ENCODE measurements around the gene NET1. TPM values are rescaled to one million over a fixed set of nuclear protein-coding genes. Genes with fewer than 3 reads are reported as not detected.
"Not testable (repeated sequence)": the region's sequence is repeated elsewhere in the genome, so short reads cannot be mapped to it uniquely, and the experiment has no call there.

Gene NET1
- total RNA-seq, 2 experiments from 2014 or later = 25.3 to 25.6 TPM

- intact Hi-C loops (cut with micrococcal nuclease) = no loop called here
- ChIA-PET CTCF (interaction anchor here (1.1 to 1.2 kb wide), 2 partner anchors 218 to 219 kb away, joined by 3 read pairs; no protein-coding TSS in a partner anchor), POLR2A (no interaction called here)
- no peak for DNase-seq
- no peaks in the 10 kb centered on the region for H3K36me3 Mint-ChIP-seq
- no peak within 1 kb of the TSS for H3K27ac Mint-ChIP-seq
- H3K27me3 Mint-ChIP-seq = peaks cover 14% of the 10 kb centered on the region
- no peaks in the 10 kb centered on the region for H3K4me1 Mint-ChIP-seq (ENCODE audit: low read depth)
- no peak within 1 kb of the TSS for H3K4me3 Mint-ChIP-seq
- no peaks in the 10 kb centered on the region for H3K9me3 Mint-ChIP-seq
Observed at GRCh38 chr10:5404208-5405041, 7.9 kb upstream of the NET1 start, which contains the start of gene TUBAL3. Gene TUBAL3, minus strand, starts transcription at chr10:5404828. Its CDS starts 36 bp downstream, at chr10:5404792.

GRCh38 chr10:5406918-5407317 is 5.4 kb upstream of the NET1 start:
- peaks cover 16% of the 10 kb centered on the region for H3K27me3 Mint-ChIP-seq

GRCh38 chr10:5410787-5411186 is 1.6 kb upstream of the NET1 start:
- H3K4me1 Mint-ChIP-seq (ENCODE audit: low read depth); POLR2A ChIA-PET; H3K4me3 Mint-ChIP-seq: not testable (repeated sequence)

More at GRCh38 chr10:5406918-5407317, 5.4 kb upstream of the NET1 start:
- Mint-ChIP-seq H3K9me3 (peaks cover 2% of the 10 kb centered on the region), H3K27ac (no peak overlapping the region), H3K4me3 (no peak overlapping the region), H3K4me1 (ENCODE audit: low read depth) (no peaks in the 10 kb centered on the region), H3K36me3 (no peaks in the 10 kb centered on the region)
- ChIA-PET POLR2A (no interaction called here), CTCF (interaction anchor here (1.3 kb wide), 1 partner anchor 557 kb away, joined by 4 read pairs; no protein-coding TSS in a partner anchor)
- intact Hi-C loops (cut with micrococcal nuclease) = no loop called here
- DNase-seq = no peak

GRCh38 chr10:5411941-5412276 is 448 bp upstream of the NET1 start:
- peaks cover 2% of the 10 kb centered on the region for H3K9me3 Mint-ChIP-seq
- H3K4me1 Mint-ChIP-seq (ENCODE audit: low read depth) = peaks cover 4% of the 10 kb centered on the region
- DNase-seq = no peak
- peak overlapping the region; percentile 78 for H3K4me3 Mint-ChIP-seq
- peaks cover 2% of the 10 kb centered on the region for H3K36me3 Mint-ChIP-seq
- POLR2A ChIA-PET = no interaction called here
- H3K27ac Mint-ChIP-seq = no peak overlapping the region
- CTCF ChIA-PET = interaction anchor here (1.4 kb wide), 2 partner anchors 30 to 211 kb away, joined by 3 to 5 read pairs; no protein-coding TSS in a partner anchor
- H3K27me3 Mint-ChIP-seq = peaks cover 16% of the 10 kb centered on the region
- intact Hi-C loops (cut with micrococcal nuclease) = loop anchor here (2.0 kb wide), 1 partner anchor 35 kb away; no protein-coding TSS in a partner anchor

More at GRCh38 chr10:5410787-5411186, 1.6 kb upstream of the NET1 start:
- H3K27ac Mint-ChIP-seq; H3K36me3 Mint-ChIP-seq; DNase-seq; intact Hi-C loops (cut with micrococcal nuclease); H3K9me3 Mint-ChIP-seq: not testable (repeated sequence)
- peaks cover 16% of the 10 kb centered on the region for H3K27me3 Mint-ChIP-seq
- CTCF ChIA-PET = interaction anchor here (0.7 to 1.5 kb wide), 2 partner anchors 26 to 561 kb away, joined by 3 to 4 read pairs; no protein-coding TSS in a partner anchor

- Mint-ChIP-seq H3K9me3 (peaks cover 11% of the 10 kb centered on the region), H3K4me3 (no peak overlapping the region), H3K36me3 (peaks cover 7% of the 10 kb centered on the region), H3K4me1 (ENCODE audit: low read depth) (peaks cover 4% of the 10 kb centered on the region), H3K27ac (no peak overlapping the region), H3K27me3 (peaks cover 16% of the 10 kb centered on the region)
- DNase-seq = no peak
- CTCF ChIA-PET = interaction anchor here (1.9 kb wide), 1 partner anchor 564 kb away, joined by 6 read pairs; no protein-coding TSS in a partner anchor
- POLR2A ChIA-PET = no interaction called here
- intact Hi-C loops (cut with micrococcal nuclease) = loop anchor here (2.0 kb wide), 1 partner anchor 34 kb away; no protein-coding TSS in a partner anchor
Observed at GRCh38 chr10:5413012-5413938, 918 bp downstream of the NET1 start.

GRCh38 chr10:5416981-5417380 is 4.6 kb downstream of the NET1 start:
- ChIA-PET CTCF (no interaction called here), POLR2A (no interaction called here)
- no peak for DNase-seq
- intact Hi-C loops (cut with micrococcal nuclease) = no loop called here
- Mint-ChIP-seq H3K36me3 (peaks cover 15% of the 10 kb centered on the region), H3K27me3 (no peaks in the 10 kb centered on the region), H3K27ac (no peak overlapping the region), H3K4me1 (ENCODE audit: low read depth) (peaks cover 3% of the 10 kb centered on the region), H3K4me3 (no peak overlapping the region), H3K9me3 (peaks cover 27% of the 10 kb centered on the region)

GRCh38 chr10:5418584-5418983 is 6.2 kb downstream of the NET1 start:
- Mint-ChIP-seq H3K4me1 (ENCODE audit: low read depth) (no peaks in the 10 kb centered on the region), H3K36me3 (peaks cover 18% of the 10 kb centered on the region), H3K27me3 (no peaks in the 10 kb centered on the region), H3K9me3 (peaks cover 27% of the 10 kb centered on the region), H3K27ac (no peak overlapping the region), H3K4me3 (no peak overlapping the region)
- no peak for DNase-seq
- CTCF ChIA-PET = interaction anchor here (0.9 kb wide), 1 partner anchor 16 kb away, joined by 5 read pairs; no protein-coding TSS in a partner anchor
- POLR2A ChIA-PET = no interaction called here
- intact Hi-C loops (cut with micrococcal nuclease) = no loop called here

- no peak overlapping the region for H3K27ac Mint-ChIP-seq
- POLR2A ChIA-PET = no interaction called here
- no peaks in the 10 kb centered on the region for H3K4me1 Mint-ChIP-seq (ENCODE audit: low read depth)
- CTCF ChIA-PET = interaction anchor here (0.7 to 0.9 kb wide), 2 partner anchors 15 to 204 kb away, joined by 3 to 5 read pairs; no protein-coding TSS in a partner anchor
- H3K4me3 Mint-ChIP-seq = no peak overlapping the region
- intact Hi-C loops (cut with micrococcal nuclease) = no loop called here
- H3K9me3 Mint-ChIP-seq = peaks cover 27% of the 10 kb centered on the region
- H3K27me3 Mint-ChIP-seq = no peaks in the 10 kb centered on the region
- H3K36me3 Mint-ChIP-seq = peaks cover 18% of the 10 kb centered on the region
- no peak for DNase-seq
Observed at GRCh38 chr10:5419466-5420094, 7.2 kb downstream of the NET1 start.

GRCh38 chr10:5423771-5424170 is 11.4 kb downstream of the NET1 start:
- Mint-ChIP-seq H3K9me3 (peaks cover 13% of the 10 kb centered on the region), H3K27me3 (no peaks in the 10 kb centered on the region), H3K36me3 (peaks cover 17% of the 10 kb centered on the region), H3K4me1 (ENCODE audit: low read depth) (peaks cover 3% of the 10 kb centered on the region), H3K27ac (no peak overlapping the region), H3K4me3 (no peak overlapping the region)
- POLR2A ChIA-PET = no interaction called here
- CTCF ChIA-PET = interaction anchor here (0.6 to 4.8 kb wide), 4 partner anchors 10 to 570 kb away, joined by 3 to 29 read pairs (median 10); no protein-coding TSS in a partner anchor
- no peak for DNase-seq
- intact Hi-C loops (cut with micrococcal nuclease) = no loop called here

- ChIA-PET POLR2A (interaction anchor here (0.6 kb wide), 1 partner anchor 14 kb away, joined by 3 read pairs; no protein-coding TSS in a partner anchor), CTCF (interaction anchor here (0.6 to 4.8 kb wide), 6 partner anchors 9 to 1803 kb away, joined by 3 to 29 read pairs (median 3); no protein-coding TSS in a partner anchor)
- intact Hi-C loops (cut with micrococcal nuclease) = no loop called here
- Mint-ChIP-seq H3K27ac (no peak overlapping the region), H3K4me1 (ENCODE audit: low read depth) (peaks cover 3% of the 10 kb centered on the region), H3K4me3 (no peak overlapping the region), H3K9me3 (peaks cover 4% of the 10 kb centered on the region), H3K27me3 (no peaks in the 10 kb centered on the region), H3K36me3 (peaks cover 16% of the 10 kb centered on the region)
- no peak for DNase-seq
Observed at GRCh38 chr10:5424751-5425150, 12.4 kb downstream of the NET1 start.

- Mint-ChIP-seq H3K27ac (no peak overlapping the region), H3K9me3 (peaks cover 4% of the 10 kb centered on the region), H3K27me3 (no peaks in the 10 kb centered on the region), H3K4me1 (ENCODE audit: low read depth) (peaks cover 3% of the 10 kb centered on the region), H3K4me3 (no peak overlapping the region), H3K36me3 (peaks cover 19% of the 10 kb centered on the region)
- no peak for DNase-seq
- intact Hi-C loops (cut with micrococcal nuclease) = no loop called here
- ChIA-PET CTCF (interaction anchor here (0.9 to 4.8 kb wide), 4 partner anchors 195 to 612 kb away, joined by 3 to 17 read pairs (median 6); no protein-coding TSS in a partner anchor), POLR2A (no interaction called here)
Observed at GRCh38 chr10:5428133-5428532, 15.8 kb downstream of the NET1 start.

Measured in activated CD4-positive, alpha-beta memory T cell treated with anti-CD3 and anti-CD28 coated beads for 36 hours (primary cell).